ENCODE measurements around the gene CCL20.
A peak's percentile ranks its signal among the peaks of the same experiment; 100 is the strongest.
"Not testable (repeated sequence)": the region's sequence is repeated elsewhere in the genome, so short reads cannot be mapped to it uniquely, and the experiment has no call there.

The CCL20 gene

GRCh38 chr2:227813562-227814353 is at the start of gene CCL20:
Gene CCL20, plus strand, starts transcription at chr2:227813842. Its CDS starts 70 bp downstream, at chr2:227813912.
- DNase-seq (ENCODE audit: low spot score) = no peak

- DNase-seq (ENCODE audit: low spot score) = peak; percentile 20
Observed at GRCh38 chr2:227765788-227766372, 47.8 kb upstream of the CCL20 start.

- DNase-seq (ENCODE audit: low spot score) = peak; percentile 72
Observed at GRCh38 chr2:227766373-227766883, 47.2 kb upstream of the CCL20 start.

GRCh38 chr2:227767830-227768229 is 45.8 kb upstream of the CCL20 start:
- no peak for DNase-seq (ENCODE audit: low spot score)

- DNase-seq (ENCODE audit: low spot score) = no peak
Observed at GRCh38 chr2:227772197-227772661, 41.4 kb upstream of the CCL20 start.

GRCh38 chr2:227772932-227773331 is 40.7 kb upstream of the CCL20 start:
- no peak for DNase-seq (ENCODE audit: low spot score)

- DNase-seq (ENCODE audit: low spot score) = peak; percentile 10
Observed at GRCh38 chr2:227774011-227774624, 39.5 kb upstream of the CCL20 start.

- no peak for DNase-seq (ENCODE audit: low spot score)
Observed at GRCh38 chr2:227774895-227775842, 38.5 kb upstream of the CCL20 start.

- DNase-seq (ENCODE audit: low spot score) = no peak
Observed at GRCh38 chr2:227780981-227781615, 32.5 kb upstream of the CCL20 start.

- DNase-seq (ENCODE audit: low spot score) = no peak
Observed at GRCh38 chr2:227781841-227782240, 31.8 kb upstream of the CCL20 start.

- DNase-seq (ENCODE audit: low spot score) = no peak
Observed at GRCh38 chr2:227782804-227783203, 30.8 kb upstream of the CCL20 start.

GRCh38 chr2:227783404-227784138 is 30.1 kb upstream of the CCL20 start:
- no peak for DNase-seq (ENCODE audit: low spot score)

GRCh38 chr2:227785293-227785692 is 28.3 kb upstream of the CCL20 start:
- DNase-seq (ENCODE audit: low spot score) = no peak

- no peak for DNase-seq (ENCODE audit: low spot score)
Observed at GRCh38 chr2:227788561-227789018, 25.1 kb upstream of the CCL20 start.

GRCh38 chr2:227789803-227790202 is 23.8 kb upstream of the CCL20 start:
- no peak for DNase-seq (ENCODE audit: low spot score)

- DNase-seq (ENCODE audit: low spot score) = no peak
Observed at GRCh38 chr2:227793148-227793712, 20.4 kb upstream of the CCL20 start.

- DNase-seq (ENCODE audit: low spot score) = no peak
Observed at GRCh38 chr2:227796045-227796711, 17.5 kb upstream of the CCL20 start.

- DNase-seq (ENCODE audit: low spot score) = not testable (repeated sequence)
Observed at GRCh38 chr2:227796768-227797167, 16.9 kb upstream of the CCL20 start.

- no peak for DNase-seq (ENCODE audit: low spot score)
Observed at GRCh38 chr2:227799202-227799601, 14.4 kb upstream of the CCL20 start.
